Measurements from ENCODE around the gene PLXDC1. TPM values are rescaled to one million over a fixed set of nuclear protein-coding genes. Genes with fewer than 3 reads are reported as not detected.
"Not testable (repeated sequence)": the region's sequence is repeated elsewhere in the genome, so short reads cannot be mapped to it uniquely, and the experiment has no call there.

Gene PLXDC1
- total RNA-seq, 1 donor from 2014 or later: 0.52 TPM

GRCh38 chr17:39062846-39063680, 88.4 kb downstream of the PLXDC1 start:
- no peak overlapping the region for H3K27ac ChIP-seq (ENCODE audit: low read depth, low read length)
- no peak overlapping the region for H3K9ac ChIP-seq (ENCODE audit: low read depth in 1 of 3, low read length in 3 of 3)
- H3K4me3 ChIP-seq (ENCODE audit: low read length in 3 of 3): no peak overlapping the region

GRCh38 chr17:39058524-39058923, 92.9 kb downstream of the PLXDC1 start:
- Histone ChIP-seq H3K27ac (ENCODE audit: low read depth, low read length) (no peak overlapping the region), H3K36me3 (ENCODE audit: control insufficient read depth in 3 of 3, insufficient read depth in 3 of 3, low read length in 3 of 3) (no peaks in the 10 kb centered on the region), H3K9me3 (ENCODE audit: control insufficient read depth in 3 of 3, low read length in 3 of 3) (no peaks in the 10 kb centered on the region), H3K4me1 (ENCODE audit: control insufficient read depth in 3 of 3, insufficient read depth in 3 of 3, low read length in 3 of 3) (peaks cover 8 to 18% (median 8%) of the 10 kb centered on the region in 3 donors), H3K27me3 (ENCODE audit: control insufficient read depth in 3 of 3, insufficient read depth in 3 of 3, low read length in 3 of 3) (no peaks in the 10 kb centered on the region), H3K9ac (ENCODE audit: low read depth in 1 of 3, low read length in 3 of 3) (no peak overlapping the region), H3K4me3 (ENCODE audit: low read length in 3 of 3) (no peak overlapping the region)

More at GRCh38 chr17:39062846-39063680, 88.4 kb downstream of the PLXDC1 start:
- Histone ChIP-seq H3K27me3 (ENCODE audit: control insufficient read depth in 3 of 3, insufficient read depth in 3 of 3, low read length in 3 of 3) (peaks cover 0 to 3% (median 0%) of the 10 kb centered on the region in 3 donors), H3K9me3 (ENCODE audit: control insufficient read depth in 3 of 3, low read length in 3 of 3) (no peaks in the 10 kb centered on the region), H3K36me3 (ENCODE audit: control insufficient read depth in 3 of 3, insufficient read depth in 3 of 3, low read length in 3 of 3) (no peaks in the 10 kb centered on the region), H3K4me1 (ENCODE audit: control insufficient read depth in 3 of 3, insufficient read depth in 3 of 3, low read length in 3 of 3) (peaks cover 4 to 13% (median 9%) of the 10 kb centered on the region in 3 donors)

- no peaks in the 10 kb centered on the region for H3K36me3 ChIP-seq (ENCODE audit: control insufficient read depth in 3 of 3, insufficient read depth in 3 of 3, low read length in 3 of 3)
- H3K9me3 ChIP-seq (ENCODE audit: control insufficient read depth in 3 of 3, low read length in 3 of 3): no peaks in the 10 kb centered on the region
- H3K4me3 ChIP-seq (ENCODE audit: low read length in 3 of 3): peak overlapping the region; percentile 17 to 89 (median 83)
- no peaks in the 10 kb centered on the region for H3K27me3 ChIP-seq (ENCODE audit: control insufficient read depth in 3 of 3, insufficient read depth in 3 of 3, low read length in 3 of 3)
- no peak overlapping the region for H3K27ac ChIP-seq (ENCODE audit: low read depth, low read length)
- peaks cover 6 to 15% (median 6%) of the 10 kb centered on the region in 3 donors for H3K4me1 ChIP-seq (ENCODE audit: control insufficient read depth in 3 of 3, insufficient read depth in 3 of 3, low read length in 3 of 3)
- H3K9ac ChIP-seq (ENCODE audit: low read depth in 1 of 3, low read length in 3 of 3): no peak overlapping the region
These were observed 93.7 kb downstream of the PLXDC1 start for GRCh38 chr17:39057701-39058206.

GRCh38 chr17:39054111-39054645, 97.3 kb downstream of the PLXDC1 start:
- Histone ChIP-seq H3K9ac (ENCODE audit: low read depth in 1 of 3, low read length in 3 of 3) (no peak overlapping the region), H3K27me3 (ENCODE audit: control insufficient read depth in 3 of 3, insufficient read depth in 3 of 3, low read length in 3 of 3) (no peaks in the 10 kb centered on the region), H3K4me3 (ENCODE audit: low read length in 3 of 3) (no peak overlapping the region), H3K27ac (ENCODE audit: low read depth, low read length) (no peak overlapping the region), H3K9me3 (ENCODE audit: control insufficient read depth in 3 of 3, low read length in 3 of 3) (no peaks in the 10 kb centered on the region), H3K36me3 (ENCODE audit: control insufficient read depth in 3 of 3, insufficient read depth in 3 of 3, low read length in 3 of 3) (no peaks in the 10 kb centered on the region), H3K4me1 (ENCODE audit: control insufficient read depth in 3 of 3, insufficient read depth in 3 of 3, low read length in 3 of 3) (peaks cover 2 to 11% (median 6%) of the 10 kb centered on the region in 3 donors)

GRCh38 chr17:39052423-39052822, 99.0 kb downstream of the PLXDC1 start:
- H3K4me1 ChIP-seq (ENCODE audit: control insufficient read depth in 3 of 3, insufficient read depth in 3 of 3, low read length in 3 of 3); H3K36me3 ChIP-seq (ENCODE audit: control insufficient read depth in 3 of 3, insufficient read depth in 3 of 3, low read length in 3 of 3); H3K4me3 ChIP-seq (ENCODE audit: low read length in 3 of 3); H3K9ac ChIP-seq (ENCODE audit: low read depth in 1 of 3, low read length in 3 of 3); H3K27me3 ChIP-seq (ENCODE audit: control insufficient read depth in 3 of 3, insufficient read depth in 3 of 3, low read length in 3 of 3); H3K27ac ChIP-seq (ENCODE audit: low read depth, low read length); H3K9me3 ChIP-seq (ENCODE audit: control insufficient read depth in 3 of 3, low read length in 3 of 3): not testable (repeated sequence)

- Histone ChIP-seq H3K4me3 (ENCODE audit: low read length in 3 of 3) (no peak overlapping the region), H3K36me3 (ENCODE audit: control insufficient read depth in 3 of 3, insufficient read depth in 3 of 3, low read length in 3 of 3) (no peaks in the 10 kb centered on the region), H3K9me3 (ENCODE audit: control insufficient read depth in 3 of 3, low read length in 3 of 3) (peaks cover 5 to 13% (median 8%) of the 10 kb centered on the region in 3 donors), H3K9ac (ENCODE audit: low read depth in 1 of 3, low read length in 3 of 3) (no peak overlapping the region), H3K27me3 (ENCODE audit: control insufficient read depth in 3 of 3, insufficient read depth in 3 of 3, low read length in 3 of 3) (no peaks in the 10 kb centered on the region), H3K27ac (ENCODE audit: low read depth, low read length) (no peak overlapping the region), H3K4me1 (ENCODE audit: control insufficient read depth in 3 of 3, insufficient read depth in 3 of 3, low read length in 3 of 3) (no peaks in the 10 kb centered on the region)
These were observed 100.3 kb downstream of the PLXDC1 start for GRCh38 chr17:39051001-39051585.

- Histone ChIP-seq H3K9me3 (ENCODE audit: control insufficient read depth in 3 of 3, low read length in 3 of 3) (peaks cover 5 to 16% (median 8%) of the 10 kb centered on the region in 3 donors), H3K36me3 (ENCODE audit: control insufficient read depth in 3 of 3, insufficient read depth in 3 of 3, low read length in 3 of 3) (no peaks in the 10 kb centered on the region), H3K9ac (ENCODE audit: low read depth in 1 of 3, low read length in 3 of 3) (no peak overlapping the region), H3K27me3 (ENCODE audit: control insufficient read depth in 3 of 3, insufficient read depth in 3 of 3, low read length in 3 of 3) (peaks cover 0 to 2% (median 0%) of the 10 kb centered on the region in 3 donors), H3K4me3 (ENCODE audit: low read length in 3 of 3) (peak overlapping the region in 1 of 3 donors; percentile 7), H3K4me1 (ENCODE audit: control insufficient read depth in 3 of 3, insufficient read depth in 3 of 3, low read length in 3 of 3) (no peaks in the 10 kb centered on the region), H3K27ac (ENCODE audit: low read depth, low read length) (no peak overlapping the region)
These were observed 105.3 kb downstream of the PLXDC1 start for GRCh38 chr17:39045948-39046679.

GRCh38 chr17:39036009-39036408, 115.4 kb downstream of the PLXDC1 start:
- H3K9ac ChIP-seq (ENCODE audit: low read depth in 1 of 3, low read length in 3 of 3): no peak overlapping the region
- H3K27ac ChIP-seq (ENCODE audit: low read depth, low read length): no peak overlapping the region
- H3K27me3 ChIP-seq (ENCODE audit: control insufficient read depth in 3 of 3, insufficient read depth in 3 of 3, low read length in 3 of 3): no peaks in the 10 kb centered on the region
- no peaks in the 10 kb centered on the region for H3K36me3 ChIP-seq (ENCODE audit: control insufficient read depth in 3 of 3, insufficient read depth in 3 of 3, low read length in 3 of 3)
- H3K9me3 ChIP-seq (ENCODE audit: control insufficient read depth in 3 of 3, low read length in 3 of 3): no peaks in the 10 kb centered on the region
- no peaks in the 10 kb centered on the region for H3K4me1 ChIP-seq (ENCODE audit: control insufficient read depth in 3 of 3, insufficient read depth in 3 of 3, low read length in 3 of 3)
- H3K4me3 ChIP-seq (ENCODE audit: low read length in 3 of 3): no peak overlapping the region

GRCh38 chr17:39035578-39035977, 115.9 kb downstream of the PLXDC1 start:
- not testable (repeated sequence) for H3K9me3 ChIP-seq (ENCODE audit: control insufficient read depth in 3 of 3, low read length in 3 of 3); H3K4me1 ChIP-seq (ENCODE audit: control insufficient read depth in 3 of 3, insufficient read depth in 3 of 3, low read length in 3 of 3); H3K36me3 ChIP-seq (ENCODE audit: control insufficient read depth in 3 of 3, insufficient read depth in 3 of 3, low read length in 3 of 3); H3K27me3 ChIP-seq (ENCODE audit: control insufficient read depth in 3 of 3, insufficient read depth in 3 of 3, low read length in 3 of 3); H3K4me3 ChIP-seq (ENCODE audit: low read length in 3 of 3); H3K27ac ChIP-seq (ENCODE audit: low read depth, low read length); H3K9ac ChIP-seq (ENCODE audit: low read depth in 1 of 3, low read length in 3 of 3)
